HepG2 (cell line): ENCODE data around the gene GRB7. TPM values are rescaled to one million over a fixed set of nuclear protein-coding genes. Genes with fewer than 3 reads are reported as not detected.

ENCODE experiments used
- ARHGAP35 ChIP-seq: sonication (generic); formaldehyde crosslinking; IDR thresholded peaks from 2 replicates; pipeline ENCODE4 v1.9.0; 2022; ENCODE audit warnings: mild to moderate bottlenecking, inconsistent platforms, moderate library complexity, missing genetic modification reagents, borderline replicate concordance
- CBX2 ChIP-seq, 2 experiments: fragments of 200-600 bp in 1 of 2; sonication (generic); formaldehyde crosslinking in 1 of 2; IDR thresholded peaks; 2 replicates each; pipeline versions ENCODE4 v1.7.0 to v1.8.1; 2018 to 2022; ENCODE audit warnings: low read depth in 2 of 2, low read length in 1 of 2, mild to moderate bottlenecking in 1 of 2, missing genetic modification reagents in 1 of 2
- CREB1 ChIP-seq, 2 experiments: fragments of 450-650 bp in 1 of 2; IDR thresholded peaks; 2 replicates each; pipeline ENCODE4 v1.6.1; 2016 to 2017; ENCODE audit warnings: control low read depth in 1 of 2, mild to moderate bottlenecking in 1 of 2, missing compliant biosample characterization in 1 of 2, missing genetic modification characterization in 1 of 2
- DR1 ChIP-seq: sonication (generic); formaldehyde crosslinking; IDR thresholded peaks from 2 replicates; pipeline ENCODE4 v1.8.0; 2021; ENCODE audit warnings: mild to moderate bottlenecking, missing genetic modification reagents, inconsistent platforms
- GATA4 ChIP-seq: sonication (generic); IDR thresholded peaks from 2 replicates; pipeline ENCODE4 v1.6.1; 2016; ENCODE audit warnings: antibody characterized with exemption, low read depth, borderline replicate concordance
- GPN1 ChIP-seq: sonication (generic); formaldehyde crosslinking; IDR thresholded peaks from 2 replicates; pipeline ENCODE4 v1.5.1; 2020; ENCODE audit warnings: missing genetic modification reagents, borderline replicate concordance
- HMGXB4 ChIP-seq, 2 experiments: sonication (generic) in 1 of 2; formaldehyde crosslinking in 1 of 2; IDR thresholded peaks; 2 replicates each; pipeline versions ENCODE4 v1.4.0 to v1.6.1; 2018 to 2020; ENCODE audit warnings: missing genetic modification reagents in 2 of 2, borderline replicate concordance in 1 of 2, low read depth in 1 of 2, mild to moderate bottlenecking in 1 of 2, missing biosample characterization in 1 of 2
- HNRNPL ChIP-seq: fragments of 200-400 bp; formaldehyde crosslinking; IDR thresholded peaks from 2 replicates; pipeline ENCODE4 v1.6.1; 2017; ENCODE audit warnings: mild to moderate bottlenecking, low read depth, low read length
- IKZF1 ChIP-seq: fragments of 450-650 bp; IDR thresholded peaks from 2 replicates; pipeline ENCODE4 v1.7.1; 2016
- KAT2B ChIP-seq: fragments of 150-350 bp; IDR thresholded peaks from 2 replicates; pipeline ENCODE4 v1.6.1; 2014; ENCODE audit warnings: low read depth, low read length, borderline replicate concordance
- MXD4 ChIP-seq: IDR thresholded peaks from 2 replicates; pipeline ENCODE4 v1.6.1; 2016; ENCODE audit warnings: mild to moderate bottlenecking, missing biosample characterization, missing genetic modification reagents
- SMARCE1 ChIP-seq: fragments of 450-650 bp; IDR thresholded peaks from 2 replicates; pipeline ENCODE4 v1.6.1; 2017; ENCODE audit warnings: borderline replicate concordance
- TRAFD1 ChIP-seq: sonication (generic); formaldehyde crosslinking; IDR thresholded peaks from 2 replicates; pipeline ENCODE4 v1.5.1; 2020; ENCODE audit warnings: missing genetic modification reagents, mild to moderate bottlenecking, borderline replicate concordance
- ZNF296 ChIP-seq: sonication (generic); formaldehyde crosslinking; conservative IDR thresholded peaks from 2 replicates; pipeline ENCODE4 v1.5.0; 2020; ENCODE audit warnings: mild to moderate bottlenecking, missing genetic modification reagents
- ZNF33B ChIP-seq: sonication (generic); formaldehyde crosslinking; IDR thresholded peaks from 2 replicates; pipeline ENCODE4 v1.5.1; 2020; ENCODE audit warnings: mild to moderate bottlenecking, missing genetic modification reagents
- ZNF432 ChIP-seq: sonication (generic); formaldehyde crosslinking; IDR thresholded peaks from 2 replicates; pipeline ENCODE4 v1.5.0; 2020; ENCODE audit warnings: missing genetic modification reagents, mild to moderate bottlenecking, borderline replicate concordance
- ZNF44 ChIP-seq: sonication (generic); formaldehyde crosslinking; IDR thresholded peaks from 2 replicates; pipeline ENCODE4 v1.5.1; 2020; ENCODE audit warnings: mild to moderate bottlenecking, missing genetic modification reagents
- ZNF468 ChIP-seq: sonication (generic); formaldehyde crosslinking; IDR thresholded peaks from 2 replicates; pipeline ENCODE4 v1.8.0; 2022; ENCODE audit warnings: mild to moderate bottlenecking, moderate library complexity, missing genetic modification reagents
- ZNF691 ChIP-seq: sonication (generic); formaldehyde crosslinking; IDR thresholded peaks from 2 replicates; pipeline ENCODE4 v1.4.0; 2020; ENCODE audit warnings: missing genetic modification reagents, low read depth, mild to moderate bottlenecking, borderline replicate concordance
- ZNF709 ChIP-seq: sonication (generic); formaldehyde crosslinking; IDR thresholded peaks from 2 replicates; pipeline ENCODE4 v1.5.0; 2020; ENCODE audit warnings: mild to moderate bottlenecking, missing genetic modification reagents
- ZNF724P ChIP-seq: sonication (generic); formaldehyde crosslinking; IDR thresholded peaks from 2 replicates; pipeline ENCODE4 v1.8.0; 2022; ENCODE audit warnings: missing genetic modification reagents, borderline replicate concordance
- ZNF768 ChIP-seq: sonication (generic); formaldehyde crosslinking; IDR thresholded peaks from 2 replicates; pipeline ENCODE4 v1.4.0; 2020; ENCODE audit warnings: missing genetic modification reagents
- ZNF816 ChIP-seq: sonication (generic); formaldehyde crosslinking; IDR thresholded peaks from 2 replicates; pipeline ENCODE4 v1.8.0; 2022; ENCODE audit warnings: missing genetic modification reagents, mild to moderate bottlenecking, borderline replicate concordance
- polyA plus RNA-seq, 8 experiments: library from polyadenylated mRNA; depleted of rRNA in 3 of 8; stranded (reverse) in 7 of 8; unstranded in 1 of 8; fragments of >200 nt; fragmentation: Illumina TruSeq in 4 of 8; extraction: Trizol in 4 of 8; gene quantifications; 2 replicates each; pipeline versions ENCODE4 v1.2.1 to v1.2.3, GENCODE V29; 2011 to 2016; ENCODE audit warnings: low read depth in 4 of 8, missing spikeins in 1 of 8, mixed read lengths in 1 of 8; ENCODE audit not compliant: insufficient read depth in 1 of 8
- total RNA-seq, 5 experiments: library from RNA; depleted of rRNA; stranded (reverse); fragments of >200 nt; fragmentation: Illumina TruSeq; extraction: Trizol; gene quantifications; 2 replicates each; pipeline ENCODE4 v1.2.3, GENCODE V29; 2016; ENCODE audit warnings: low read depth in 1 of 5

Gene GRB7
- total and polyA plus RNA-seq, 2 of the 13 experiments (the other 11 are each of a cell fraction or from before 2014, with no cell fraction given) = 60.2 to 77.7 TPM

- TF ChIP-seq HNRNPL (no peak), CREB1 (IDR thresholded peaks at IDR 0.05) (peak; percentile 93), CREB1 (CRISPR knock-in tag; IDR thresholded peaks at IDR 0.05) (peak; percentile 86), IKZF1 (no peak), ZNF709 (CRISPR knock-in tag) (0 out of 2 replicates have a peak, but pooled peaks have one; percentile 67), ZNF691 (CRISPR knock-in tag) (peak; percentile 68; the same call in 1 of the 2 replicates), ZNF432 (CRISPR knock-in tag) (no peak), ZNF768 (CRISPR knock-in tag) (peak; percentile 83), ZNF44 (peak; percentile 64; the same call in 1 of the 2 replicates), ZNF296 (CRISPR knock-in tag) (no peak), ZNF468 (CRISPR knock-in tag) (no peak), SMARCE1 (no peak), DR1 (CRISPR knock-in tag) (no peak; the same call in 1 of the 2 replicates), ZNF33B (CRISPR knock-in tag) (peak; percentile 90; the same call in 1 of the 2 replicates), ZNF724P (no peak), TRAFD1 (CRISPR knock-in tag) (no peak; the same call in 1 of the 2 replicates), KAT2B (no peak), ARHGAP35 (CRISPR knock-in tag) (peak; percentile 99), MXD4 (peak; percentile 89), ZNF816 (CRISPR knock-in tag) (no peak; the same call in 1 of the 2 replicates), GPN1 (CRISPR knock-in tag) (no peak), HMGXB4 (CRISPR knock-in tag; IDR thresholded peaks at IDR 0.05; ENCODE audit: borderline replicate concordance in 1 of 2, low read depth in 1 of 2) (peak; percentile 98 to 99), CBX2 (IDR thresholded peaks at IDR 0.05; ENCODE audit: low read depth, low read length) (no peak), CBX2 (CRISPR knock-in tag; IDR thresholded peaks at IDR 0.05; ENCODE audit: low read depth) (no peak), GATA4 (peak; percentile 52; the same call in 1 of the 2 replicates)
Measured at GRCh38 chr17:39730095-39730921, 7.4 kb upstream of the GRB7 start, which contains the start of gene MIEN1 (continued).
